DND-41 (cell line): ENCODE measurements around the gene TBC1D10A.

Source experiments
- CTCF ChIP-seq: IDR thresholded peaks from 2 replicates; pipeline ENCODE4 v1.5.1; 2012; ENCODE audit warnings: borderline replicate concordance, low read length, moderate library complexity, mild to moderate bottlenecking; ENCODE audit not compliant: poor library complexity, severe bottlenecking; ENCODE audit errors: extremely low read depth
- EZH2 ChIP-seq: IDR thresholded peaks from 3 replicates; pipeline ENCODE4 v1.6.1; 2012; ENCODE audit warnings: borderline replicate concordance, low read depth, mild to moderate bottlenecking, moderate library complexity, low read length, inconsistent platforms; ENCODE audit not compliant: severe bottlenecking

- TF ChIP-seq EZH2 (no peak), CTCF (no peak)
These were observed 78.8 kb downstream of the TBC1D10A start for GRCh38 chr22:30247974-30248373.
